Pulmonary artery endothelial cell (primary cell): Measurements from ENCODE around the gene CORO7. TPM values are rescaled to one million over a fixed set of nuclear protein-coding genes. Genes with fewer than 3 reads are reported as not detected.

Experiments used
- DNase-seq: peaks from one replicate; pipeline ENCODE4 v3.0.0-alpha.2; 2011; ENCODE audit warnings: low read depth, low spot score
- total RNA-seq: library from RNA; depleted of rRNA; stranded (reverse); fragments of >200 nt; gene quantifications from 2 replicates; pipeline ENCODE4 v1.2.3, GENCODE V29; 2014

The CORO7 gene
- total RNA-seq, 1 donor from 2014 or later, result 42.4 TPM

DNA sequence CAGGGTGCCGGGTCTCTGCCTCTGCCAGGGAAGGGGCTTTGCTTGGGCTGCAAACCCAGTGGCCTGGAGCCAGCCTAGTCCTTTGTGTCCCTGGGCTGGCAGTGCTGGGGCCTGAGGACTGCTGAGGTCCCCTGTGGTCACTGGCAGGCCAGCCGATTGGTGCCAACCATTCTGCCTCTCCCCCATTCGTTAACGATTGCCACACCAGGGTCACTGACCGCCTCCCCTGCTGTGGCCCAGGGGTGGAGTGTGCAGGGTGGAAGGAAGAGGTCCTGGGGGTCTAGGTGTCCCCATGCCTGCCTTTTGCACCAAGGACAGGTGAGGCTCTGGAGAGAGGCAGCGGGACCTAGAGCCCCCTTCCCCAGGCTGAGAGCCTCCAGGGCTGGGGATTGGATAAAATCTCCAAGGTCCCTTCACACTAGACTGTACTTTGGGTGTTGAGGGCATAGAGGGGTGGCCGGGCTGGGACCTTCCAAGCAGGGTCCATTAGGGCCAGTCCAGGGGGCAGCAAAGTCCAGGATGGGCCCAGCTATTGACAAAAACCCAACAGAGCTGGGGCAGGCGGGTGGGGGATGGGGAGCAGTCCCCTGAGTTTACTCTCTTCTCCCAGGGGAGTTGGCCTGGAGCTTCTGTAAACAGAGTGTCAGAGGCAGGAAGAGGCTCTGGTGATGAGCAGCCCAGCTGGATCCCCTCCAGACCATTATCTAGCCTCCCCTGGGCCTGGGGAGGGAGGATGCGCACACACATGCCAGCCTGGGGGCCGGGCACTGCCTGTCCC is 43.6 kb downstream of the CORO7 start:
- DNase-seq, result no peak

DNA sequence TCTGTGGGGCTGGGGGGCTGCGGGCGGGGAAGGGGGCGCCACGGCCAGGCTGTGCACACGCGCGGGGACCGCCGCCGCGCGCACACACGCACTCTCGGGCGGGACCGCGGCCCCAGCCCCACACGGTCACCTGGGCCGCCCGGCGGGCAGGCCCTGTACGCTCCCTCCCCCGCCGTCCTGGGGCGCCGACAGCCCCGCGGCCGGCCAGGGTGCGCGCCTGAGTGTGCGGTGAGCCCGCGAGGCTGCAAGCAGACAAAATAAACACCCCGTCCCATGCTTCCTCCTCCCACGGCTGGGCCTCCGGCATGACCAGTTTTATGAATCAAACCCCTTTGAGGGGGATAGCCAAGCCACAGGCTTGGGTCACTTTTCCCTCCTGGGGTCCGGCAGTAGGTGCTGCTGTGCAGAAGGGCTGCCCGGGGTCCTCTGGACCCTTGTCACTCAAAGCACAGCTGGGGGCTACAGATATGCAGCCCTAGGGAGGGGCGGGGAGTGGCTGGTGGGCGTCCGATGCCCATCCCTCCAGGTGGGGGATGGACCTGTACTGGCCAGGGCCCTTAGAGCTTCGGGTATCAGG is 44.3 kb downstream of the CORO7 start:
- DNase-seq, result no peak

DNA sequence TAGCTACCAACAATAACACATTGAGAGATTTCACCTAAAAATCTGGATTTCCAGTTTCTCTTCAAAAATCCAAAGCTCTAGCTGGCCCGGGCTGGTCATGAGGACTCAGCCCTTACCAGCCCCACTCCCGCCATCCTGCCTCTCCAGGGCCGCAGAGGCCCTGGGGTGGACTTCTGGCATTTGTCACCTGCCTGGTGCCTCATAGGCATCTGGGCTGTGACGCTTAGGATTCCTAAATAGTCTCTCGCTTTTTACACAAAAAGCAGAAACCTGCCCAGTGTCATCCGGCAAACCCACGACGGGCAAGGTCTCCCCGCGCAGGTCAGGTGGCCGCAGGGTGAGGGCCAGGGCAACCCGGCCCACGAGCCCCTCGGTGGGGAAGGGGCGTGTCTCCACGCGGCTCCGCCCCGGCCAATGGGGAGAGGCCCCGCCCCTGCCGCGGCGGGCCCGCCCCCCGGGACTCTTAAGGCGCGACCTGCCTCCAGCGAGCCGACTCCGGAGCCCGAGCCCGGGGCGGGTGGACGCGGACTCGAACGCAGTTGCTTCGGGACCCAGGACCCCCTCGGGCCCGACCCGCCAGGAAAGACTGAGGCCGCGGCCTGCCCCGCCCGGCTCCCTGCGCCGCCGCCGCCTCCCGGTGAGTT is 44.9 kb downstream of the CORO7 start, which contains the start of gene VASN:
VASN (plus strand) TSS at position 492 of the 644 bp plus-strand sequence. CDS start 9,030 bp downstream, outside the sequence.
- DNase-seq, result no peak

DNA sequence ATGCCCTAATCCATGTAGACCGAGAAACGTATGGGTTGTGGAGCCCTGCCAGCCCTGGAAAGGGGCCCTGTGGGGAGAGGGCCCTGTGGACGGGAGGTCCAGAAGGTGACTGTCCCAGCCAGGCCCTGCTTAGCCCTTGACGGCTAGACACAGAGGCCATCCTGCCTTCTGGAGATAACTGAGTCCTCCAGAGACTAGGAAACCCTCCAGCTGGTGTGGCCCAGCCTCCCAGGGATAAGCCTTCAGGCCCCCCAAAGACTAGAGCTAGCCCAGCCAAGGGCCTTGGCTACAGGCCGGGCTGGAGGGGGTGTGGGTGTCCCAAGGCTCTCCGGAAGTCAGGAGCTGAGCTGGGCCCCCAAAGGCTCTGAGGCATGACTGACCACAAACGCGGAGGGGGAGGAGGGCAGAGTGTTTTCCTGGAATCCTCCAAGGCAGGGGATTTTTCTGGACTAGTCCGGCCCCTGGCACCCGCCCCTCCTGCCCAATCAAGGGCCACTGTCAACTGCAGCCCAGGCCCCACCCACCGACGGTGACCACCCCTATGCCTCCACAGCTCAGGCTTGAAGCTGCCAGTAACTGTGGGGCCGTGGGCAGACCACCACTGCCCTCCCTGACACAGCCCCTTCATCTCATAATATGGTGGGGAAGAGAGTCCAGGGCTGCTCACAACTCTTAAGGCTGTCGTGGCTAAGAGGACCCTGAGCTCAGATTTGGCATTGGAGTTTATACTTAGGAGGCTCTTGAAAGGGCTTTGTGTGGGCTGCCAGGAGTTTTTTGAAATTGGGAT is 45.6 kb downstream of the CORO7 start:
- no peak for DNase-seq

DNA sequence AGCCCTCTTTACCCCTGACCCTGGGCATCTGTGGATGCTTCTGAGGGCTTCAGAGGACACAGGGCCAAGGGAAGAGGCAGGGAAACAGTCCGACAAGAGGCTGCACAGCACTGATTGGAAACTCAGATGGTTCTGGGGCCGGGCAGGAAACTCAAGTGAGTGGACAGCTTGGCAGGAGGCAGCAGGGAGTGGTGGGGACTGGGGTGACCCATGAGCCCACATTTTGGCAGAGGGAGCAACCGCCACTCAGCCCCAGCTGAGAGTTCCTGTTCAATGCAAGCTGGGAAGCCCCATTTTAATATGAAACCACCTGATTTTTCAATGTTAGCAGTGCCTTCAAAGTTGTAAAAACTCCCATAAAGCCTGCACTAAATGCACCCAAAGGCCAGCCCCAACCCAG is 46.2 kb downstream of the CORO7 start:
- DNase-seq, result no peak

DNA sequence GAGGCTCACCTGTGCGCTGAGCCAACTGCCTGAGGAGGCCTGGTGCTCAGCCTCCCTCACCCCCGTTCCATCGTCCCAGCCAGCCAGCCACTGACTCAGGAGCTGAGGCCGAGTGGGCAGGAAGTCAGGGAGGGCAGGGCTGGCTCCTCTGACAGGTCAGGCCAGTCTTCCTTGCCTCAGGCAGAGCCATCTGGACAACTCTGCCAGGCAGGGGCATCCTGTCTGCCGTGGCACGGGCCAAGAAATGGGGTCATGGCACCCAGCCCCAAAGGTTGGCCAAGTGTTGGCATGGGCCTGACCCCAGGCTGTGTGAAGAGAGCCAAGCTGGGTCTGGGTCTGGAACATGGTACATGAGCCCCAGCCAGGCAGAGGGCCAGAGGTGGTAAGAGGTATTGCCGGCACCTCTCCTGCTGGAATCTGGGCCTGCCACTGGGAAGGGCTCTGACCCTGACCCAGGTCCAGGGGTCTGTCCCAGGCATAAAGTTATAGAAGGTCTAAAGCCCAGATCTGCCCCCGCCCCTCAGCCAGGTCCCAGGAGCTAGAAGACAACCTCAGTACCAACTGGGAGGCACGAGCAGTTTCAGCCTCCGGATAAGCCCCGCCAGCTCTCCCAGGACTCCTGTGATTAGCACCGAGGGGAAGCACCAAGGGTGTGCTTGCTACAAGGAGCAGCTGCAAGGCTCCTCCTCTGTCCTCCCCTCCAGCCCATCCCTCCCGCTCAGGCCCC is 47.2 kb downstream of the CORO7 start:
- no peak for DNase-seq

DNA sequence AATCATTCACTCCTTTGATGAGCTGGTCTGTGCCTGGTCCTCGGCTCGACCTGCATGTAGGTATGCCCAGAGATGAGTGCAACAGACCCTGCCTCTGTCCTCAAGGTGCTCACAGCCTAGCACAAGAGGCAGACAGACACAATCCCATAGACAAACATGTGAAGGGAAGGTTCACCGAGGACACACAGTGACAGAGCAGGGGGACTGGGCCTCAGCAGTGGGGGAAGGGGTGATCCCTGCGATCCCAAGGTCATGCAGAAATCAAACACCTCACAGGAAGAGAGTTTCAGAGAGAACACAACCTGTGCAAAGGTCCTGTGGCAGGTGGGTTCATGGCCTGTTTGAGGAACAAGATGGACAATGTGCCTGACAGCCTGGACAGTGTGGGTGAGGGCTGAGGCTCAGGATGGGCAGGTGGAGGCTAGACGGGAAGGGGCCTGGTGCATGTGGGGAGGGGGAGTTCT is 49.0 kb downstream of the CORO7 start:
- DNase-seq, result no peak

DNA sequence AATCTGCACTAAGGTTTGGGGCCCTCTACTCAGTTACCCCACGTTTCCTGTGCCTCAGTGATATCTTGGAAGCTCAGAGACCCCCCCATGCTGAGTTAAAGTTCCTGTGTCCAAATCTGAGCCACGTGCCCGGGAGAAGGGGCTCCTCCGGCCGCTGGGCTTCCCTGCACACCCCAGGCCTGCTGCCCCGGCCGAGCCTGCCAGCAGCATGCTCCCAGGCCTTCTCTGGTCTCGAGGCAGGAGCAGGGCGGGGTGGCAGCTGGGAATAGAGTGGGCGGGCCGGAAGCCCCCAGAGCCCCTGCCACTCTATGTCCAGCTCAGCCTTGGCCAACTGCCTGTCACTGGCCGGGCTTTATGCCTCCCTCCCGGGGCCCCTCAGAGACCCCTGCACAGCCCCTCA is 50.4 kb downstream of the CORO7 start:
- DNase-seq, result no peak

DNA sequence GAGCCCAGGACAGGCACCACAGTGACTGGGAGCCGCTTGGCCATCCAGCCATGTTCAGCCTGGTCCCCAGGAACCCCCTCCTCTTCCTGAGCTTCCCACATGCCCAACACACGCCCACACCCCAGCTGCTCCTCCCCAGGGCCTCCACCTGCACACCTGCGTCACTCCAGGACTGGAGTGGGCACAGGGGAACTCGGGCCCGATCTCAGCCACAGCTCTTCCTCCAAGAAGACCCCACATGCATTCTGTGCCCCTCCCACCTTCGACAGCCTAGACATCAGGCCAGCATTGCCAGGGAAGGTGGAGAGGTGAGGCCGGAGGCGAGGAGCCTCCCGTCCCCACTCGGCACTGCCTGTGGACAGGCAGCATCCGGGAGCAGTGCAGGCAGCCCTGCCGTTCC is 50.8 kb downstream of the CORO7 start:
- DNase-seq, result no peak

DNA sequence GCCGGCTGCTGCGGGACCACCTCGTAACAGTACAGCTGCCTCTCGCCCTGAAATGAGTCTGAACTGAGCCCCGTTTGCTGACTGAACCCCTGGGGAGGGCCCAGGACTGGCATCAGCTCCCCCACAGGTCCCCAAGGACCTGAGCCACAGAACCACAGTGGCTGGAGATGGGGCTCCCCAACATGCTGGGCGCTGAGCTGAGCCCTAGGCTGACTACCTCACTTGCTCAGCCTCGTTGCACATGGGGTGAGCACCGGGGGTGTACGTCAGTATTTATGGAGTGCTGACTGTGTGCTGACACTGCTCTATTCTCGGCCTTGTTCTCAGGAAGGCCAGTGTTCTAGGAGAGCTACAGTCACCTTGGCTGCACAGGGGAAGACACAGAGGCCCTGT is 51.4 kb downstream of the CORO7 start:
- no peak for DNase-seq

DNA sequence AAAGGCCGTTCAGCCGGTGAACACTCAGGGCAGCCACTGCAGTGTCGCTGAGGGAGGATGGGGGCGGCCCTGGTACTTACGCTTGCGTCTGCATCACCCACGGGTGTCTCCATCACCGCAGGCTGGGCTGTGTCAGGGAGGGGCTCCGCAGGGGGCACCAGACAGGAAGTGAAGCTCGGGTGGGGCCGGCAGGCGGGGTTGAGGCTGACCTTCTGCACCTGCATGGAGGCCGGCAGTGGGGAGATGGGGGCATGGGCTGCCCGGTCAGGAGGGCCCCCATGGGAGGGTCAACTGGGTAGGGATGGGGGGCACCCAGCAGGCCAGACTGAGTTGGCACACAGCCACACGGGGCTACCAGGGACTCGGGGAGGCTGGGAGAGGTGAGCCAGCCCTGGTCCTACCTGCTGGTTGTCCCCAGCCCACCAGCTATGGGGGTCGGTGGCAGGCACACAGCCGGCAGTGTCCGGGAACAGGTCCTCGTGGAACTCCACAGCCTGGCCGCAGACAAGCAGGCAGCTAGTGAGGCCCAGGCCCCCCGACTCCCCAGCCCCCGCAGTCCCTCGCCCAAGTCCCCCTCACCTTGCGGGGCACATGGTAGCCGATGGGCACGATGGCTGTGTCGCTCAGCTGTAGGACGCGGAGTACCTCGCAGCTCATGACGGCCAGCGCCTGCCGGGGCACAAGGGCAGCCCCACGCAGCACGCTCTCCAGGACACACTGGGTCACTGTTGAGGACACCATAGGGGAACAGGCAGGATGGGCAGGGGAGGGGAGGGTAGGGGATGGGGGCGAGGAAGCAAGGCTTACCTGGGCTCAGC is 52.0 kb downstream of the CORO7 start:
- DNase-seq, result no peak

DNA sequence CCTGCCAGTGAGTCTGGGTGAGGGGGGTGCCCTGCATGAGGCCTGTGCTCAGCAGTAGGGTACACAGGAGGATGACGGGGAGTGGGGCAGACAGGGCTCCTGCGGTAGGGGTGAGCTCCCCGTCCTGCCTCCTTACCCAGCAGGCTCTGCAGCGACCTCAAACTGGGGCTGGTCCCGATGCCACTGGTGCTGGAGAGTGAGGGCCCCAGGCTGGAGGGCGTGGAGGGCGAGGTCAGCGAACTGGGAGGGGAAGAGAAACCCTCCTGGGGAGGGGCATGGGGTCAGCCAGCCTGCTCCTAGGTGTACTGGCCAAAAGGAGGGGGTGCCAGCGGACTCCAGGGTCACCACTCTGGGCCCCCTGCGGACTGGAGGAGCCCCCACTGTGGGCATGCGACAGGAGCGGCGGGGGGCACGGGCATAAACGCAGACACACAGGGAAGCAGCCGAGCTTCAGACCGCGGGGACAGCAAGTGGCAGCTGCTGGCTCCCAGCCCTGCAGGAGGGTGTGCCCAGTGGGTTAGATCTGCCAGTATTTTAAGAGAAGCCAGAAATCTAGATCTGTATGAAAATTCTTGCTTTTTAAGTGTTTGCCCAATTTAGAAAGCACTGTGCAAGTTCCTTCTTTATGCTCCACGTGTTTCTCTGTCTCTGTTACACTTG is 53.8 kb downstream of the CORO7 start:
- DNase-seq, result no peak

DNA sequence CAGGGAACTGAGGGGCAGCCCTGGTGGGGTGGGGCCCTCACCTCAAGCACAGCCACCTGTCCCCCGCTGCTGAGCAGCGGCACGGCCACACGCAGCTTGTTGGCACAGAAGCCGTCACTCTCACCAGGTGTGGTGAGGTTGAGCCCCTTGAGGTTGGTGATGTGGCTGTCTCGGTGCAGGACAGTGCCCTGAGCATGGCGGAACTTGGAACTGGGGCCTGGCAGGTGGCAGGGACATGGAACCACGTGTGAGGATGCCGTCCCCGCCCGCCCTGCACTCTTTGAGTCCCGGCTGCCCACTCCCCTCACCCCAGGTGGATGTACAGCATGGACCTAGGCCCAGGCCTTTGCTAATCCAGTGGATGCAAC is 54.5 kb downstream of the CORO7 start:
- DNase-seq, result no peak

DNA sequence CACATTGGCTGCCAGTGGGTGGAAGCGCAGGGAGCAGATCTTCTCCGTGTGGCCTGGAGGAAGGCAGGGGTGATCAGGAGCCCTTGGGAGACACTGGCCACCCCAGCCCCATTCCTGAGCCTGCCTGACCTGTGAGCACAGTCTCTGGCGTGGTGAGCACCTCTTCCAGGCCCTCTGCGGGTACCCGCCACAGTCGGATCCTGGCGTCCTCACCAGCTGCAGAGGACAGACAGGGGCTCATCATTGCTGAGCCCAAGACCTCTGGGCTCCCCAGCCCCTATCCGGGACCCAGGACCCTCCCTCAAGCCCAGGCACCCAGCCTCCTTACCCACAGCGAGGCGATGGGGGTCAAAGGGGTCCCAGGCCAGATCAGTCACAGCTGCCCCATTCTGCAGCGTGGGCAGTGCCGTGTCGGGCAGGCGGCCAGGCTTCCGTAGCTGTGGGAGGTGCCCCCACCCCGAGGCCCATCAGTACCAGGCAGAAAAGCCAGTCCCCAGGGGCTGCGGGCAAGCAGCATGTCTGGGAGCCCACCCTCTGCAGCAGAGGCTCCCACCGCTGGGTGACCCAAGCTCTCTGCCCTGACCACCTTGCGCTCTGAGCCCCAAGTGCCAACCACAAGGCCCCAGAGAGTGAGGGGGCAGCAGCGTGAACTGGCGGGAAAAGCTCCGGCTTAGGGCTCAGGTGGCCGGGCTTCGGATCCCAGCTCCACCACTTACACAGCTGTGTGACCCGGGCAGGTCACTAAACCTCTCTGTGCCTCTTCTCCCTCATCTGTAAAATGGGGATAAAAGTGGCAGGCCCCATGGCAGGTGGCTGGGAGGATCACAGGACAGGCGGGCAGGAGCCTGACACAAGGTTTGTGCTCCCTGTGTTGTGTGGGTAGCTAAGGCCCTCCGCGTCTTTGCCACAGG is 55.1 kb downstream of the CORO7 start:
- DNase-seq, result no peak

DNA sequence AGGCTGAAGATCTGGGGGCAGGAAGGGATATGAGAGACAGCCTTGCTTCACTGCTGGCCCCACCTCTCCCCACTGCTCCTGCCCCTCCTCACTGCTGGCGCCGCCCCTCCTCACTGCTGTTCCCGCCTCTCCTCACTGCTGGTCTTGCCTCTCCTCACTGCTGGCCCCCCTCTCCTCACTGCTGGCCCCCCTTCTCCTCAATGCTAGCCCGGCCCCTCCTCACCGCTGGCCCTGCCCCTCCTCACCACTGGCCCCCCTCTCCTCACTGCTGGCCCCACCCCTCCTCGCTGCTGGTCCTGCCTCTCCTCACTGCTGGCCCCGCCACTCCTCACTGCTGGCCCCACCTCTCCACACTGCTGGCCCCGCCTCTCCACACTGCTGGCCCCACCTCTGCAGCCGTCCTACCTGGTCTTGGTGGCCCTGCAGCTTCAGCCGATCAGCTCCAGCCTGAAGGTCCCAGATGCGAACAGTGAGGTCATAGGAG is 55.8 kb downstream of the CORO7 start:
- no peak for DNase-seq

DNA sequence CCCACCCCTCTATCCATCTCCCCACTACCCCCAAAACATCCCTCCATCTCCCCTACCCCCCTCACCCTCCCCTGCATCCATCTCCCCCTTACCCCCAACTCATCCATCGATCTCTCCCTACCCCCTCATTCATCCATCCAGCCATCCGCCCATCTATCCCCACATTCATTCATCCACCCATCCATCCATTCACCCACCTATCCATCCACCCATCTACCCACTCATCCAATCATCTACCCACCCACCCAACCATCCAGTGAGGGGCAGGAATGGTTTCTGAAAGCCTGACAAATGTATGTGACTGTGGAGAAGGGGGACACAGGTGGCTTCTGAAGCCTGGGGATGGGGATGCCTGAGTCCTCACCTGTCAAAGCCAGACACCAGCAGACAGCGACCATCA is 56.5 kb downstream of the CORO7 start:
- DNase-seq, result no peak

DNA sequence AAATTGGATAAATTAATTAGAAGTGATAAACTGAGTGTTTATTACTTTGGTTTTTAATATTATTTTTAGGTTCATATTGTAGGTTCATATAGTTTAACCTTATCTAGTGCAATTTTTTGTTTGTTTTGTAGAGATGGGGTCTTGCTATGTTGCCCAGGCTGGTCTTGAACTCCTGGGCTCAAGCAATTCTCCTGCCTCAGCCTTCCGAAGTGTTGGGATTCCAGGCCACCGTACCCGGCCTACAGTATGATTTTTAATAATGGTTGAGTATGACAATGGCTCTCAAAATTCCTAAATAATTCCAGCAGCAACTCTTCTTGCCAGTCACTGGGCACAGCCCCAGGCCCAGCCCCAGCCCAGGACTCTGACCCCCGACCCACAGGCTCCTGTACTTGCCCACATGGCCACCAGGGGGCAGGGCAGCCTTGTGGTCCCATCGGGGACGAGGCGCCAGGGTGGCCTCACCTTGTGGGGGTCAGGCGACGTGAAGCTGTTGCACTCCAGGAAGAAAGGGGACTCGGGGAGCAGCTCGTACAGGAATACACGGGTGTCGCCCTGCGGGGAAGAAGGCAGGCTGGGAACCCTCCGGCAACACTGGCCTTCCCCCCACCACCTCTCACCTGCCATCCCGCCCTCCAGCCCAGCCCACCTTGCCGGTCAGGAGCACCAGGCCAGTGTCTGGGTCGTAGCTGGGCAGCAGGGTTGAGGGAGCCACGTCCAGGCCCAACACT is 57.4 kb downstream of the CORO7 start:
- DNase-seq, result no peak

DNA sequence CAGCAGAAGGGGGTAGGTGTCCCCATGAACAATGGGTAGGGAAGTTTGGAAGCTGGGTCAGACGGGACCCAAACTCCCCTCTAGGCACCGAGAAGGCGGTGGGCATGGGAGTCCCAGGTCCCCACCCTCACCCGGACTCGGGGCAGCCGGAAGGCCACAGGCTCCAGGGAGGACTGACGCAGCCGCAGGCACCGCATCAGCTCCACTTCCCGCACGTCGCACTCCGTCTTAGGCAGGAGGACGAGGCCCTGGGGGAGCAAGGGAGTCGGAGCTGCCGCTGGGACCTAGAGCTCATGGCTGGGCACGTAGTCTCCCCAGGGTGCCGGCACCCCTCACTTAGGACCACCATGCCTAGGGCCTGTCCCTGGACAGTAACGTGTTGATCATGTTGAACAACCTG is 58.2 kb downstream of the CORO7 start:
- DNase-seq, result no peak
